ENCODE measurements around the gene ALG1L2. TPM values are rescaled to one million over a fixed set of nuclear protein-coding genes. Genes with fewer than 3 reads are reported as not detected.
"Not testable (repeated sequence)": the region's sequence is repeated elsewhere in the genome, so short reads cannot be mapped to it uniquely, and the experiment has no call there.

ALG1L2 gene
- not detected in 2 replicates for total RNA-seq

GRCh38 chr3:130081351-130081881 lies at the start of gene ALG1L2:
TSS of gene ALG1L2 (plus strand) at chr3:130081831. CDS start at chr3:130082017, 186 bp downstream.
- no peak within 1 kb of the TSS for H3K4me3 ChIP-seq (ENCODE audit: low read depth, low read length)
- TF ChIP-seq CTCF (IDR thresholded peaks at IDR 0.05; ENCODE audit: insufficient read depth, low read length, poor library complexity, severe bottlenecking), result no peak
- H3K36me3 ChIP-seq (ENCODE audit: control insufficient read depth, insufficient read depth, low read length), result no peaks in the 10 kb centered on the region
- H3K27me3 ChIP-seq (ENCODE audit: control insufficient read depth, insufficient read depth, low read length), result no peaks in the 10 kb centered on the region
- DNase-seq (ENCODE audit: low read depth), result no peak

GRCh38 chr3:130037126-130037815 lies 44.4 kb upstream of the ALG1L2 start:
- H3K4me3 ChIP-seq (ENCODE audit: low read depth, low read length); H3K36me3 ChIP-seq (ENCODE audit: control insufficient read depth, insufficient read depth, low read length); DNase-seq (ENCODE audit: low read depth); H3K27me3 ChIP-seq (ENCODE audit: control insufficient read depth, insufficient read depth, low read length): not testable (repeated sequence)

GRCh38 chr3:130042736-130043135 lies 38.9 kb upstream of the ALG1L2 start:
- not testable (repeated sequence) for H3K4me3 ChIP-seq (ENCODE audit: low read depth, low read length); H3K36me3 ChIP-seq (ENCODE audit: control insufficient read depth, insufficient read depth, low read length); DNase-seq (ENCODE audit: low read depth); H3K27me3 ChIP-seq (ENCODE audit: control insufficient read depth, insufficient read depth, low read length)

- not testable (repeated sequence) for H3K36me3 ChIP-seq (ENCODE audit: control insufficient read depth, insufficient read depth, low read length); H3K4me3 ChIP-seq (ENCODE audit: low read depth, low read length); H3K27me3 ChIP-seq (ENCODE audit: control insufficient read depth, insufficient read depth, low read length); DNase-seq (ENCODE audit: low read depth)
Observed at GRCh38 chr3:130043658-130044057, 38.0 kb upstream of the ALG1L2 start.

- Histone ChIP-seq H3K36me3 (ENCODE audit: control insufficient read depth, insufficient read depth, low read length) (no peaks in the 10 kb centered on the region), H3K4me3 (ENCODE audit: low read depth, low read length) (no peak overlapping the region), H3K27me3 (ENCODE audit: control insufficient read depth, insufficient read depth, low read length) (no peaks in the 10 kb centered on the region)
- no peak for DNase-seq (ENCODE audit: low read depth)
- TF ChIP-seq CTCF (IDR thresholded peaks at IDR 0.05; ENCODE audit: insufficient read depth, low read length, poor library complexity, severe bottlenecking), result no peak
Observed at GRCh38 chr3:130044370-130044769, 37.3 kb upstream of the ALG1L2 start.

- TF ChIP-seq CTCF (IDR thresholded peaks at IDR 0.05; ENCODE audit: insufficient read depth, low read length, poor library complexity, severe bottlenecking), result no peak
- DNase-seq (ENCODE audit: low read depth), result no peak
- Histone ChIP-seq H3K36me3 (ENCODE audit: control insufficient read depth, insufficient read depth, low read length) (no peaks in the 10 kb centered on the region), H3K4me3 (ENCODE audit: low read depth, low read length) (no peak overlapping the region), H3K27me3 (ENCODE audit: control insufficient read depth, insufficient read depth, low read length) (no peaks in the 10 kb centered on the region)
Observed at GRCh38 chr3:130048726-130049125, 32.9 kb upstream of the ALG1L2 start.

- not testable (repeated sequence) for H3K4me3 ChIP-seq (ENCODE audit: low read depth, low read length); H3K27me3 ChIP-seq (ENCODE audit: control insufficient read depth, insufficient read depth, low read length); H3K36me3 ChIP-seq (ENCODE audit: control insufficient read depth, insufficient read depth, low read length); DNase-seq (ENCODE audit: low read depth)
Observed at GRCh38 chr3:130052366-130052765, 29.3 kb upstream of the ALG1L2 start.

- not testable (repeated sequence) for DNase-seq (ENCODE audit: low read depth); H3K36me3 ChIP-seq (ENCODE audit: control insufficient read depth, insufficient read depth, low read length); H3K4me3 ChIP-seq (ENCODE audit: low read depth, low read length)
Observed at GRCh38 chr3:130052965-130053364, 28.7 kb upstream of the ALG1L2 start.

GRCh38 chr3:130057536-130058266 lies 23.9 kb upstream of the ALG1L2 start:
- not testable (repeated sequence) for H3K4me3 ChIP-seq (ENCODE audit: low read depth, low read length); H3K36me3 ChIP-seq (ENCODE audit: control insufficient read depth, insufficient read depth, low read length); H3K27me3 ChIP-seq (ENCODE audit: control insufficient read depth, insufficient read depth, low read length)

More at GRCh38 chr3:130052965-130053364, 28.7 kb upstream of the ALG1L2 start:
- not testable (repeated sequence) for H3K27me3 ChIP-seq (ENCODE audit: control insufficient read depth, insufficient read depth, low read length)

GRCh38 chr3:130058267-130058657 lies 23.4 kb upstream of the ALG1L2 start:
- DNase-seq (ENCODE audit: low read depth); H3K27me3 ChIP-seq (ENCODE audit: control insufficient read depth, insufficient read depth, low read length); H3K36me3 ChIP-seq (ENCODE audit: control insufficient read depth, insufficient read depth, low read length); H3K4me3 ChIP-seq (ENCODE audit: low read depth, low read length): not testable (repeated sequence)

More at GRCh38 chr3:130057536-130058266, 23.9 kb upstream of the ALG1L2 start:
- DNase-seq (ENCODE audit: low read depth), result not testable (repeated sequence)

- H3K27me3 ChIP-seq (ENCODE audit: control insufficient read depth, insufficient read depth, low read length); DNase-seq (ENCODE audit: low read depth); H3K36me3 ChIP-seq (ENCODE audit: control insufficient read depth, insufficient read depth, low read length); H3K4me3 ChIP-seq (ENCODE audit: low read depth, low read length): not testable (repeated sequence)
Observed at GRCh38 chr3:130058716-130059115, 22.9 kb upstream of the ALG1L2 start.

All from kidney epithelial cell (primary cell).